Measurements from ENCODE around the gene CABLES1. TPM values are rescaled to one million over a fixed set of nuclear protein-coding genes. Genes with fewer than 3 reads are reported as not detected.
A peak's percentile ranks its signal among the peaks of the same experiment; 100 is the strongest.
"Not testable (repeated sequence)": the region's sequence is repeated elsewhere in the genome, so short reads cannot be mapped to it uniquely, and the experiment has no call there.

The CABLES1 gene, protein sequence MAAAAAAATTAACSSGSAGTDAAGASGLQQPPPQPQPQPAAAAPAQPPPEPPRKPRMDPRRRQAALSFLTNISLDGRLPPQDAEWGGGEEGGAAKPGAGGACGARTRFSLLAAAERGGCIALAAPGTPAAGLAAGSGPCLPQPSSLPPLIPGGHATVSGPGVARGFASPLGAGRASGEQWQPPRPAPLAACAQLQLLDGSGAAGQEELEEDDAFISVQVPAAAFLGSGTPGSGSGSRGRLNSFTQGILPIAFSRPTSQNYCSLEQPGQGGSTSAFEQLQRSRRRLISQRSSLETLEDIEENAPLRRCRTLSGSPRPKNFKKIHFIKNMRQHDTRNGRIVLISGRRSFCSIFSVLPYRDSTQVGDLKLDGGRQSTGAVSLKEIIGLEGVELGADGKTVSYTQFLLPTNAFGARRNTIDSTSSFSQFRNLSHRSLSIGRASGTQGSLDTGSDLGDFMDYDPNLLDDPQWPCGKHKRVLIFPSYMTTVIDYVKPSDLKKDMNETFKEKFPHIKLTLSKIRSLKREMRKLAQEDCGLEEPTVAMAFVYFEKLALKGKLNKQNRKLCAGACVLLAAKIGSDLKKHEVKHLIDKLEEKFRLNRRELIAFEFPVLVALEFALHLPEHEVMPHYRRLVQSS
- 3.8 and 4.9 TPM in 2 replicates for total RNA-seq
- polyA plus RNA-seq = 4.1 and 8.3 TPM in 2 replicates

DNA sequence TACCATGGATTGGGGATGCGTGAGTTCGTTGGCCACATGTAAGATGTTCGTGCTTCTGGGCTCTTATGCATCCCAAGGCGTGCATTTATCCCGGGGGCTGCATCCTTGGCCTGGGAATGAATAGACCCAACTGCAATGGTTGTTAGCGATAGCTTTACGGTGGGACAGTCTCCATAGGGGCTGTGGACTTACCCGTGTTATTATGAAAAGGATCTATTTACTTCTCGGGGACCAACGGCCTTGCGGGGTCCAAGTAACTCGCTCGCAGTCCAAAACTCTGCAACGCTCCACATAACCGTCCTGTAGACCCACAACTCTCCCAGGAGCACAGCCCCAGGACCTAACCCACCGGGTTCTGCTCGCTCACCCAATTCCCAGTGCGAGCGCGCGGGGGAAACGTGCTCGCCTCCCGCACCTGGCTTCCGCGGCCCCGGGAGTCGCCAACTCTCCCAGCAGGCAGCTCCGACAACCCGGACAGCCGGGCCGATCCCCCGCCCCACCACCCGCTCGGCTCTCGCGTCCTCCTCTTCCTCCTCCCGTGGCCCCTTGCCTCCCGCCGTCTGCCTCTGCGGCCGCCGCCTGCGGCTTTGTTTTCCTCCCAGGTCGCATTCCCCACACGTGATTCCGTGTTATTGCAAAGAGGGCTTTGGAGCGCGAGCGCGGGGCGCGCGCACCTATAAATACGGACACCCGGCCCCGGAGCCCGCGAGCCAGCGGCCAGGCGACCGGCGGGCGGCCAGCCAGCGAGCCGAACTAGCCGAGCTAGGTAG, at the start of gene CABLES1:
CABLES1 (plus strand) TSS at position 706 of the 770 bp plus-strand sequence. CDS start 278 bp downstream, outside the sequence.
- no peak for TF ChIP-seq CTCF (IDR thresholded peaks at IDR 0.05; ENCODE audit: low read depth, low read length)
- DNase-seq (ENCODE audit: low read depth in 1 of 2, low spot score in 1 of 2) = peak; percentile 67 to 69
- no peak within 1 kb of the TSS for H3K27ac ChIP-seq

DNA sequence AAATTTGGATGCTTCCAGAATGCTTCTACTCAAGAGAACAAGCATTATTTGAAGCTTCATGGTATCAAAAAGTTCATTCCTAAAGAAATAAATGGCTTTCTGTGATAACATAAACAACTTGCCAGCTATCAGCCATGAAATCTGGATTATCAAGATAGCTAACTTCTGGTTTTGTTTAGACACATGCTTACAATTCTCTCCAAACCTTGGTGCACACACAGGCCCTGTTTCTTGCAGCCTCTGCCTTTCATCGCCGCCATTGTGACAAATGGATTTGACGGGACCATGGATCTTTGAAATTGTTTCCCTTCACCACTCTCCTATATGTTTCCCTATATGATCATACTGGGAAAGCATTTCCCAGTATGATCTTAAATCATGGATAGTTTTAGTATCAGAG, 47.9 kb upstream of the CABLES1 start:
- no peaks in the 10 kb centered on the region for H3K4me1 ChIP-seq (ENCODE audit: low read depth)
- H3K4me3 ChIP-seq = no peak overlapping the region
- no peaks in the 10 kb centered on the region for H3K27me3 ChIP-seq
- H3K9me3 ChIP-seq (ENCODE audit: low read depth) = no peaks in the 10 kb centered on the region
- no peak for DNase-seq (ENCODE audit: low read depth in 1 of 2, low spot score in 1 of 2)
- TF ChIP-seq CTCF (IDR thresholded peaks at IDR 0.05; ENCODE audit: low read depth, low read length) = no peak
- no peaks in the 10 kb centered on the region for H3K36me3 ChIP-seq
- no peak overlapping the region for H3K27ac ChIP-seq

More for the DNA sequence above, at the start of gene CABLES1:
- Histone ChIP-seq H3K27me3 (peaks cover 6% of the 10 kb centered on the region), H3K4me3 (peak within 1 kb of the TSS; percentile 50), H3K9me3 (ENCODE audit: low read depth) (no peaks in the 10 kb centered on the region), H3K36me3 (no peaks in the 10 kb centered on the region), H3K4me1 (ENCODE audit: low read depth) (peaks cover 36% of the 10 kb centered on the region)

DNA sequence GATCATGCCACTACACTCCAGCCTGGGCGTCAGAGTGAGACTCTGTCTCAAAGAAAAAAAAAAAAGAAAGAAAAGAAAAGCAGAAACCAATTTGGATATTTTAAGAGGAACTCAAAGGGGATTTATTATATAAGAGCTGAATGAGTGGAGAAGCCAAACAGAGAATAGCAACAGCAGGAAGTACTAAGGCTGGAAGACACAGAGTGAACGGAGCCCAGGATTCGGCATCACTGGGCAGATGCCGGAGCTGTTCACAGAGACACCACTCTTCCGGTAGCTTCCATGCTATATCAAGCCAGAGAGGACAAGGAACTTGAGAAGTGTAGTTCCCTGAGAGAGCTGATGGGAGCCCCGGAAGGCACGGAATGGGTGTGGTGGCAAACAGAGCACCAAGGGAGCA, 47.0 kb upstream of the CABLES1 start:
- no peaks in the 10 kb centered on the region for H3K36me3 ChIP-seq

DNA sequence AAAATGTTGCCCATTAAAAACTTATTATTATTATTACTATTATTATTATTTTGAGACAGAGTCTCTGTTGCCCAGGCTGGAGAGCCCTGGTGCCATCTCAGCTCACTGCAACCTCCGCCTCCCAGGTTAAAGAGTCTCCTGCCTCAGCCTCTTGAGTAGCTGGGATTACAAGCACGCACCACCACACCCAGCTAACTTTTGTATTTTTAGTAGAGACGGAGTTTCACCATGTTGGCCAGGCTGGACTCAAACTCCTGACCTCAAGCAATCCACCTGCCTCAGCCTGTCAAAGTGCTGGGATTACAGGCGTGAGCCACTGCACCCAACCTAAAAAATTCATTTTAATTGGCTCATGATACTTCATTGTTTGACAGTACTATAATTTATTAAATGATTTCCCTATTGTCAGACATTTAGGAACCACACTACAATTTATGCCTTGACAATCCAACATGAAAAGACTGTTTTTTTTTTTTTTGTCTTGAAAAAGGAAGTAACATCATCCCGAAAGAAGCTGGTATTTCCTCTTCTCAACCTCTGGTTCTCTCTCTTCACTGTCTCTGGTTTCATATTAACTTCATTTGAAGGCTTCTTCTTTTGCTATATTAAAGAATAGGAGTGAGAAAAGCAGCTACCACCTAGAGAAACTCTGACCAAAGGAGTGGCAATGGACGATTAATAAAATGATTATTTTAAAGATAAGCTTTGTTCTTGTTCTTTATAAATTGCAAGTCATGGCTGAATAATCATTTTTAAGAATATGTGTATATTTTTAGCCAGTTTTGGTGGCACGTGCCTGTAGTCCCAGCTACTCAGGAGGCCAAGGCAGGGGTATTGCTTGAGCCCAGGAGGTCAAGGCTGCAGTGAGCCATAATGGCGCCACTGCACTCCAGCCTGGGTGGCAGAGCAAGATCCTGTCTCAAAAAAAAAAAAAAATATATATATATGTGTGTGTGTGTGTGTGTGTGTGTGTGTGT, 44.0 kb upstream of the CABLES1 start:
- not testable (repeated sequence) for H3K27ac ChIP-seq; H3K9me3 ChIP-seq (ENCODE audit: low read depth); H3K27me3 ChIP-seq; H3K36me3 ChIP-seq; H3K4me1 ChIP-seq (ENCODE audit: low read depth); H3K4me3 ChIP-seq
- DNase-seq (ENCODE audit: low read depth in 1 of 2, low spot score in 1 of 2) = peak in 1 of 2 donors; percentile 24

More for the DNA sequence above, 47.0 kb upstream of the CABLES1 start:
- H3K27ac ChIP-seq = no peak overlapping the region
- H3K4me3 ChIP-seq = no peak overlapping the region
- no peaks in the 10 kb centered on the region for H3K27me3 ChIP-seq
- TF ChIP-seq CTCF (IDR thresholded peaks at IDR 0.05; ENCODE audit: low read depth, low read length) = no peak
- H3K9me3 ChIP-seq (ENCODE audit: low read depth) = no peaks in the 10 kb centered on the region
- DNase-seq (ENCODE audit: low read depth in 1 of 2, low spot score in 1 of 2) = no peak
- H3K4me1 ChIP-seq (ENCODE audit: low read depth) = no peaks in the 10 kb centered on the region

GRCh38 chr18:23092121-23092520, 43.2 kb upstream of the CABLES1 start:
- no peak for TF ChIP-seq CTCF (IDR thresholded peaks at IDR 0.05; ENCODE audit: low read depth, low read length)
- Histone ChIP-seq H3K9me3 (ENCODE audit: low read depth) (no peaks in the 10 kb centered on the region), H3K4me1 (ENCODE audit: low read depth) (no peaks in the 10 kb centered on the region), H3K27me3 (no peaks in the 10 kb centered on the region), H3K27ac (no peak overlapping the region), H3K4me3 (no peak overlapping the region), H3K36me3 (no peaks in the 10 kb centered on the region)
- no peak for DNase-seq (ENCODE audit: low read depth in 1 of 2, low spot score in 1 of 2)

- H3K27ac ChIP-seq; H3K4me3 ChIP-seq; H3K4me1 ChIP-seq (ENCODE audit: low read depth); H3K27me3 ChIP-seq; DNase-seq (ENCODE audit: low read depth in 1 of 2, low spot score in 1 of 2); H3K36me3 ChIP-seq; H3K9me3 ChIP-seq (ENCODE audit: low read depth): not testable (repeated sequence)
Measured at GRCh38 chr18:23093130-23093529, 42.2 kb upstream of the CABLES1 start.
